ENCODE measurements around the gene TMPRSS11B.

- TF ChIP-seq CTCF (IDR thresholded peaks at IDR 0.05; ENCODE audit: low read depth, low read length, missing input control) (no peak), JUND (IDR thresholded peaks at IDR 0.05) (no peak), SP1 (IDR thresholded peaks at IDR 0.05) (no peak), HNF4G (IDR thresholded peaks at IDR 0.05) (no peak), MAX (IDR thresholded peaks at IDR 0.05) (no peak), ATF3 (IDR thresholded peaks at IDR 0.05) (no peak), RAD21 (IDR thresholded peaks at IDR 0.05) (no peak), TAF1 (conservative IDR thresholded peaks at IDR 0.05) (no peak), HNF4A (conservative IDR thresholded peaks at IDR 0.05) (no peak)
Observed at GRCh38 chr4:68218044-68218443, 27.4 kb downstream of the TMPRSS11B start.
